Uterus (tissue), 4 donors: ENCODE data around the gene SLC12A5. TPM values are rescaled to one million over a fixed set of nuclear protein-coding genes. Genes with fewer than 3 reads are reported as not detected.

Source experiments
- DNase-seq, 2 donors: peaks; one replicate each; pipeline ENCODE4 v3.0.0-alpha.2; 2019 to 2020
- H3K27ac ChIP-seq, 2 donors: fragments of 200-600 bp; sonication (generic); 1 replicate in 1 of 2; 2 replicates in 1 of 2; pipeline ENCODE4 v1.5.1; 2016 to 2018
- H3K27me3 ChIP-seq, 2 donors: fragments of 200-600 bp; sonication (generic); one replicate each; pipeline ENCODE4 v1.5.1; 2018 to 2019; ENCODE audit warnings: control low read depth in 1 of 2
- H3K36me3 ChIP-seq, 2 donors: fragments of 200-600 bp; sonication (generic); one replicate each; pipeline ENCODE4 v1.5.1; 2019; ENCODE audit warnings: control low read depth in 1 of 2
- H3K4me1 ChIP-seq, 2 donors: fragments of 200-600 bp; sonication (generic); one replicate each; pipeline ENCODE4 v1.5.1; 2018 to 2019; ENCODE audit warnings: control low read depth in 1 of 2
- H3K4me3 ChIP-seq, 2 donors: fragments of 200-600 bp; sonication (generic); 1 replicate in 1 of 2; 2 replicates in 1 of 2; pipeline ENCODE4 v1.5.1; 2018 to 2019; ENCODE audit warnings: mild to moderate bottlenecking in 1 of 2
- H3K9me3 ChIP-seq, 2 donors: fragments of 200-600 bp; sonication (generic); one replicate each; pipeline ENCODE4 v1.5.1; 2019; ENCODE audit warnings: control low read depth in 1 of 2
- CTCF ChIP-seq, 4 experiments: fragments of 200-600 bp in 2 of 4; fragments of 450-650 bp in 2 of 4; sonication (generic) in 2 of 4; IDR thresholded peaks; one replicate each; pipeline ENCODE4 v1.5.1; 2016 to 2019; ENCODE audit warnings: antibody characterized with exemption in 4 of 4, mild to moderate bottlenecking in 2 of 4, moderate library complexity in 1 of 4
- POLR2A ChIP-seq, 2 donors: fragments of 450-650 bp; IDR thresholded peaks; one replicate each; pipeline ENCODE4 v1.6.1; 2016; ENCODE audit warnings: antibody characterized with exemption in 2 of 2, mild to moderate bottlenecking in 1 of 2, moderate library complexity in 1 of 2
- intact Hi-C: fragments of 100-400 bp; cut with DNase I; formaldehyde crosslinking; loops from one replicate; pipeline ENCODE4 v1.15.1; 2023; ENCODE audit warnings: low total_unique reads
- total RNA-seq, 4 donors: library from RNA; depleted of rRNA in 3 of 4; stranded (reverse); fragments of >200 nt in 3 of 4; gene quantifications; one replicate each; pipeline versions ENCODE4 v1.1.0 to v1.2.4, GENCODE V29; 2014 to 2023
- donor health status: DM: yes; HTN: yes; CAD: no.

SLC12A5 gene
- total RNA-seq, 4 donors from 2014 or later, result 0.35 TPM; not detected in 3

- H3K4me3 ChIP-seq, result no peak overlapping the region
- TF ChIP-seq CTCF (IDR thresholded peaks at IDR 0.05), result no peak
- no peak for TF ChIP-seq POLR2A (IDR thresholded peaks at IDR 0.05)
- intact Hi-C loops, result no loop called here
- DNase-seq, result no peak
- H3K36me3 ChIP-seq, result no peaks in the 10 kb centered on the region
- no peak overlapping the region for H3K27ac ChIP-seq
- peaks cover 0 to 4% of the 10 kb centered on the region in 2 donors for H3K4me1 ChIP-seq
- H3K9me3 ChIP-seq, result no peaks in the 10 kb centered on the region
- H3K27me3 ChIP-seq, result peaks cover 0 to 6% of the 10 kb centered on the region in 2 donors
Observed at GRCh38 chr20:46056027-46056833, 27.2 kb downstream of the SLC12A5 start.

GRCh38 chr20:46056970-46057855 is 28.2 kb downstream of the SLC12A5 start:
- no peak overlapping the region for H3K4me3 ChIP-seq
- peaks cover 0 to 4% of the 10 kb centered on the region in 2 donors for H3K4me1 ChIP-seq
- H3K27me3 ChIP-seq, result peaks cover 0 to 6% of the 10 kb centered on the region in 2 donors

GRCh38 chr20:46057856-46058598 is 29.0 kb downstream of the SLC12A5 start:
- peak; percentile 24 to 34 for DNase-seq
- H3K9me3 ChIP-seq, result no peaks in the 10 kb centered on the region
- intact Hi-C loops, result no loop called here
- H3K27ac ChIP-seq, result no peak overlapping the region
- TF ChIP-seq POLR2A (IDR thresholded peaks at IDR 0.05) (no peak), CTCF (IDR thresholded peaks at IDR 0.05) (peak in 2 of 4 experiments; percentile 1 to 16)
- no peak overlapping the region for H3K4me3 ChIP-seq
- H3K4me1 ChIP-seq, result peaks cover 0 to 4% of the 10 kb centered on the region in 2 donors
- H3K36me3 ChIP-seq, result no peaks in the 10 kb centered on the region
- peaks cover 0 to 6% of the 10 kb centered on the region in 2 donors for H3K27me3 ChIP-seq

More at GRCh38 chr20:46056970-46057855, 28.2 kb downstream of the SLC12A5 start:
- Histone ChIP-seq H3K36me3 (no peaks in the 10 kb centered on the region), H3K27ac (no peak overlapping the region), H3K9me3 (no peaks in the 10 kb centered on the region)
- DNase-seq, result peak; percentile 28 to 52
- intact Hi-C loops, result no loop called here
- no peak for TF ChIP-seq CTCF (IDR thresholded peaks at IDR 0.05)
- TF ChIP-seq POLR2A (IDR thresholded peaks at IDR 0.05), result no peak

- peaks cover 0 to 4% of the 10 kb centered on the region in 2 donors for H3K4me1 ChIP-seq
- intact Hi-C loops, result no loop called here
- no peak for TF ChIP-seq CTCF (IDR thresholded peaks at IDR 0.05)
- no peak for TF ChIP-seq POLR2A (IDR thresholded peaks at IDR 0.05)
- peaks cover 0 to 6% of the 10 kb centered on the region in 2 donors for H3K27me3 ChIP-seq
- no peak overlapping the region for H3K4me3 ChIP-seq
- no peaks in the 10 kb centered on the region for H3K9me3 ChIP-seq
- no peak for DNase-seq
- no peaks in the 10 kb centered on the region for H3K36me3 ChIP-seq
- no peak overlapping the region for H3K27ac ChIP-seq
Observed at GRCh38 chr20:46058599-46059281, 29.7 kb downstream of the SLC12A5 start.
